Caco-2 (cell line): ENCODE measurements around the gene STYK1. TPM values are rescaled to one million over a fixed set of nuclear protein-coding genes. Genes with fewer than 3 reads are reported as not detected.

ENCODE experiments used
- BruUV-seq: library from RNA; stranded (reverse); fragments of 400-500 nt; replicated peaks from 2 replicates; lab custom pipeline; 2021; lab: Mats Ljungman, UMichigan
- CTCF ChIA-PET: fragments of 300-600 bp; sonication (Branson Sonifier 250); formaldehyde crosslinking; loops from one replicate; lab custom pipeline; 2022; ENCODE audit warnings: antibody characterized with exemption; lab: Charles Lee
- POLR2A ChIA-PET: fragments of 300-600 bp; sonication (Branson Sonifier 250); formaldehyde crosslinking; loops from one replicate; lab custom pipeline; 2022; ENCODE audit warnings: antibody characterized with exemption; lab: Charles Lee
- DNase-seq, 2 experiments: peaks; one replicate each; pipeline versions ENCODE4 v3.0.0 to v3.0.0-alpha.2; 2020 to 2022
- H3K27me3 ChIP-seq: replicated peaks from 2 replicates; pipeline ENCODE4 v1.6.0; 2011; ENCODE audit warnings: low read length; ENCODE audit not compliant: control insufficient read depth, insufficient read depth
- H3K36me3 ChIP-seq: 2 replicates; pipeline ENCODE4 v1.5.1; 2011; ENCODE audit warnings: low read length; ENCODE audit not compliant: control insufficient read depth, insufficient read depth
- H3K4me1 ChIP-seq: fragments of 250-450 bp; sonication (Bioruptor Pico); 2 replicates; pipeline ENCODE4 v1.5.1; 2020; ENCODE audit warnings: mild to moderate bottlenecking
- H3K4me3 ChIP-seq: 2 replicates; pipeline ENCODE4 v1.5.1; 2011; ENCODE audit warnings: low read depth, mild to moderate bottlenecking, control low read depth, low read length
- H3K9me3 ChIP-seq: fragments of 250-450 bp; sonication (Bioruptor Pico); 2 replicates; pipeline ENCODE4 v1.5.1; 2020; ENCODE audit warnings: mild to moderate bottlenecking, moderate library complexity
- H3K27ac Mint-ChIP-seq: one replicate; pipeline ENCODE4 v1.8.0; 2022; ENCODE audit warnings: mixed read lengths; ENCODE audit not compliant: unreplicated experiment
- H3K27me3 Mint-ChIP-seq: one replicate; pipeline ENCODE4 v1.8.0; 2022; ENCODE audit warnings: mixed read lengths; ENCODE audit not compliant: insufficient read depth, unreplicated experiment
- H3K36me3 Mint-ChIP-seq: one replicate; pipeline ENCODE4 v1.8.0; 2022; ENCODE audit warnings: mild to moderate bottlenecking, mixed read lengths; ENCODE audit not compliant: insufficient read depth, unreplicated experiment
- H3K4me1 Mint-ChIP-seq: one replicate; pipeline ENCODE4 v1.8.0; 2022; ENCODE audit warnings: low read depth, mixed read lengths; ENCODE audit not compliant: unreplicated experiment
- H3K4me3 Mint-ChIP-seq: one replicate; pipeline ENCODE4 v1.8.0; 2022; ENCODE audit warnings: mild to moderate bottlenecking, moderate library complexity, mixed read lengths; ENCODE audit not compliant: unreplicated experiment
- H3K9me3 Mint-ChIP-seq: one replicate; pipeline ENCODE4 v1.8.0; 2022; ENCODE audit warnings: mixed read lengths; ENCODE audit not compliant: unreplicated experiment
- CTCF ChIP-seq, 2 experiments: fragments of 200-600 bp in 1 of 2; IDR thresholded peaks; 1 replicate in 1 of 2; 2 replicates in 1 of 2; pipeline versions ENCODE4 v1.5.1 to v1.8.0; 2011 to 2022; ENCODE audit warnings: antibody characterized with exemption in 1 of 2, control low read depth in 1 of 2, inconsistent platforms in 1 of 2, low read depth in 1 of 2, low read length in 1 of 2, mild to moderate bottlenecking in 1 of 2, moderate library complexity in 1 of 2; ENCODE audit not compliant: insufficient read depth in 1 of 2, severe bottlenecking in 1 of 2, unreplicated experiment in 1 of 2
- intact Hi-C: fragments of 100-400 bp; cut with micrococcal nuclease; formaldehyde crosslinking; loops from one replicate; pipeline ENCODE4 v1.10.0; 2022; ENCODE audit not compliant: unreplicated experiment
- total RNA-seq: library from RNA; stranded (reverse); gene quantifications from 2 replicates; pipeline ENCODE4 v1.2.3, GENCODE V29; 2022

Gene STYK1
- total RNA-seq, 1 experiment from 2014 or later, result 4.5 TPM

- Histone ChIP-seq H3K27me3 (no peaks in the 10 kb centered on the region), H3K9me3 (no peaks in the 10 kb centered on the region), H3K36me3 (peaks cover 1% of the 10 kb centered on the region; the same call in 1 of the 2 replicates), H3K4me3 (no peak overlapping the region), H3K4me1 (peaks cover 5% of the 10 kb centered on the region; the same call in 1 of the 2 replicates)
- Mint-ChIP-seq H3K27me3 (no peaks in the 10 kb centered on the region), H3K36me3 (peaks cover 60% of the 10 kb centered on the region), H3K4me1 (peaks cover 14% of the 10 kb centered on the region), H3K27ac (no peak overlapping the region), H3K4me3 (no peak overlapping the region), H3K9me3 (no peaks in the 10 kb centered on the region)
- CTCF ChIA-PET, result no interaction called here
- peak in 1 of 2 experiments; percentile 50 for DNase-seq
- intact Hi-C loops, result loop anchor here (1.0 kb wide), 1 partner anchor 66 kb away; the partner anchor contains the start of gene STYK1
- no TSS peak for BruUV-seq
- peak; percentile 57 to 61 for TF ChIP-seq CTCF (IDR thresholded peaks at IDR 0.05; ENCODE audit: insufficient read depth in 1 of 2, low read depth in 1 of 2, low read length in 1 of 2, severe bottlenecking in 1 of 2, unreplicated experiment in 1 of 2)
- POLR2A ChIA-PET, result no interaction called here
Measured at GRCh38 chr12:10607885-10608458, 65.9 kb downstream of the STYK1 start.

- Histone ChIP-seq H3K36me3 (no peaks in the 10 kb centered on the region), H3K4me1 (no peaks in the 10 kb centered on the region), H3K27me3 (no peaks in the 10 kb centered on the region), H3K9me3 (no peaks in the 10 kb centered on the region), H3K4me3 (no peak overlapping the region)
- intact Hi-C loops, result no loop called here
- no TSS peak for BruUV-seq
- H3K27ac Mint-ChIP-seq, result no peak overlapping the region
- POLR2A ChIA-PET, result no interaction called here
- no peaks in the 10 kb centered on the region for H3K4me1 Mint-ChIP-seq
- TF ChIP-seq CTCF (IDR thresholded peaks at IDR 0.05; ENCODE audit: insufficient read depth in 1 of 2, low read depth in 1 of 2, low read length in 1 of 2, severe bottlenecking in 1 of 2, unreplicated experiment in 1 of 2), result no peak
- H3K27me3 Mint-ChIP-seq, result no peaks in the 10 kb centered on the region
- no peaks in the 10 kb centered on the region for H3K9me3 Mint-ChIP-seq
- H3K4me3 Mint-ChIP-seq, result no peak overlapping the region
- peaks cover 24% of the 10 kb centered on the region for H3K36me3 Mint-ChIP-seq
- CTCF ChIA-PET, result no interaction called here
- DNase-seq, result no peak
Measured at GRCh38 chr12:10601860-10602259, 72.0 kb downstream of the STYK1 start.

GRCh38 chr12:10600988-10601387, 72.9 kb downstream of the STYK1 start:
- Mint-ChIP-seq H3K27ac (no peak overlapping the region), H3K36me3 (peaks cover 23% of the 10 kb centered on the region), H3K4me1 (no peaks in the 10 kb centered on the region), H3K4me3 (no peak overlapping the region), H3K9me3 (no peaks in the 10 kb centered on the region), H3K27me3 (no peaks in the 10 kb centered on the region)
- CTCF ChIA-PET, result no interaction called here
- Histone ChIP-seq H3K36me3 (no peaks in the 10 kb centered on the region), H3K4me1 (no peaks in the 10 kb centered on the region), H3K27me3 (no peaks in the 10 kb centered on the region), H3K4me3 (no peak overlapping the region), H3K9me3 (no peaks in the 10 kb centered on the region)
- no TSS peak for BruUV-seq
- intact Hi-C loops, result no loop called here
- no peak for TF ChIP-seq CTCF (IDR thresholded peaks at IDR 0.05; ENCODE audit: insufficient read depth in 1 of 2, low read depth in 1 of 2, low read length in 1 of 2, severe bottlenecking in 1 of 2, unreplicated experiment in 1 of 2)
- POLR2A ChIA-PET, result no interaction called here
- no peak for DNase-seq
